Activated CD4-positive, alpha-beta memory T cell treated with anti-CD3 and anti-CD28 coated beads for 36 hours (primary cell): ENCODE measurements around the gene TFAP2B. TPM values are rescaled to one million over a fixed set of nuclear protein-coding genes. Genes with fewer than 3 reads are reported as not detected.

ENCODE experiments used
- CTCF ChIA-PET: fragments of 350-600 bp; sonication (Branson Sonifier 250); formaldehyde crosslinking; loops from one replicate; lab custom pipeline; 2021; ENCODE audit warnings: antibody characterized with exemption, inconsistent platforms; lab: Charles Lee
- POLR2A ChIA-PET: fragments of 350-600 bp; sonication (Branson Sonifier 250); formaldehyde crosslinking; loops from one replicate; lab custom pipeline; 2021; ENCODE audit warnings: antibody characterized with exemption; lab: Charles Lee
- DNase-seq: peaks from one replicate; pipeline ENCODE4 v3.0.0-alpha.2; 2020
- H3K27ac Mint-ChIP-seq: one replicate; pipeline ENCODE4 v1.8.0; 2021; ENCODE audit warnings: mixed read lengths
- H3K27me3 Mint-ChIP-seq: one replicate; pipeline ENCODE4 v1.8.0; 2021; ENCODE audit warnings: mixed read lengths
- H3K36me3 Mint-ChIP-seq: one replicate; pipeline ENCODE4 v1.8.0; 2021; ENCODE audit warnings: mixed read lengths
- H3K4me1 Mint-ChIP-seq: one replicate; pipeline ENCODE4 v1.8.0; 2021; ENCODE audit warnings: low read depth, mixed read lengths
- H3K4me3 Mint-ChIP-seq: one replicate; pipeline ENCODE4 v1.8.0; 2021; ENCODE audit warnings: mild to moderate bottlenecking, mixed read lengths
- H3K9me3 Mint-ChIP-seq: one replicate; pipeline ENCODE4 v1.8.0; 2021; ENCODE audit warnings: mixed read lengths
- intact Hi-C: fragments of 100-400 bp; cut with micrococcal nuclease; formaldehyde crosslinking; loops from one replicate; pipeline ENCODE4 v1.15.1; 2023
- total RNA-seq, 2 experiments: library from RNA; stranded (reverse); gene quantifications; one replicate each; pipeline ENCODE4 v1.2.3, GENCODE V29; 2021

Gene TFAP2B
- total RNA-seq, 2 experiments from 2014 or later: not detected

DNA sequence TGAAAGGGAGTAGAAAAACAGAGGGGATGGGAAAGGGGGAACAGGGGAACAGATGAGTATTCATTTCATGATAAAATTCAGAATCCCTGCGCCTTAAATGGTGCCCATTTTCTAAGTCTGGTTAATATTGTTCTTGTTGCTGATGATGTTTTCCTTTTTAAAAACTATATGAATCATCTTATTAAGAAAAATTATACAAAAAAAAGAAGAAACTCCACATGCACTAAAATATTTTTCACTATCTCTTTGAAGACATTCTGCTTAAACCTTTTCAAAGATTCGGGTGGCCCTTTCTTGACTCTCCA is 1.1 kb upstream of the TFAP2B start:
- intact Hi-C loops: loop anchor here (2.0 to 5.0 kb wide), 2 partner anchors 535 to 1141 kb away; no protein-coding TSS in a partner anchor
- Mint-ChIP-seq H3K9me3 (no peaks in the 10 kb centered on the region), H3K4me1 (peaks cover 15% of the 10 kb centered on the region), H3K27ac (no peak overlapping the region), H3K36me3 (no peaks in the 10 kb centered on the region), H3K27me3 (peaks cover 67% of the 10 kb centered on the region), H3K4me3 (no peak overlapping the region)
- no peak for DNase-seq
- POLR2A ChIA-PET: no interaction called here
- CTCF ChIA-PET: interaction anchor here (1.3 kb wide), 1 partner anchor 12 kb away, joined by 3 read pairs; no protein-coding TSS in a partner anchor

DNA sequence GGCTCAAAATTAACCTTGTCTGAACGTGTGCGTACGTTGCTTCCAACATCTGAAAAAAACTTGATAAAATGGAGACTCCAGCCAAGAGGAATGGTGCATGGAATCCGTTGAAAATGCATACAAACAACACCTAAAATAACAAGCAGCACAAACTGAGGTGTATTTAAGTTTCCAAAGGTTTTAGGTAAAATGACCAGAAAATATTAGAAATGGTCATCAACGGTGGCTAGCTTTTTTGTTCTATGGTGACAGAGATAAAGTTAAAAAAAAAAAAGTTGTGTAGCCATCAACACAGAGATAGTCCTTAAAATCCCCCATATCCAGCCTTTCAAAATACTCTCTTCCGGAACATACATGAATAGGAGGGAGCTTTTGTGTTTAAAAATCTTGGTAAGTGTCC is 651 bp upstream of the TFAP2B start:
- Mint-ChIP-seq H3K27me3 (peaks cover 69% of the 10 kb centered on the region), H3K4me3 (no peak overlapping the region), H3K36me3 (no peaks in the 10 kb centered on the region), H3K27ac (no peak overlapping the region), H3K9me3 (no peaks in the 10 kb centered on the region), H3K4me1 (peaks cover 15% of the 10 kb centered on the region)
- intact Hi-C loops: loop anchor here (5.0 kb wide), 1 partner anchor 534 kb away; no protein-coding TSS in a partner anchor
- DNase-seq: no peak
- CTCF ChIA-PET: interaction anchor here (1.3 kb wide), 1 partner anchor 12 kb away, joined by 3 read pairs; no protein-coding TSS in a partner anchor
- POLR2A ChIA-PET: no interaction called here

DNA sequence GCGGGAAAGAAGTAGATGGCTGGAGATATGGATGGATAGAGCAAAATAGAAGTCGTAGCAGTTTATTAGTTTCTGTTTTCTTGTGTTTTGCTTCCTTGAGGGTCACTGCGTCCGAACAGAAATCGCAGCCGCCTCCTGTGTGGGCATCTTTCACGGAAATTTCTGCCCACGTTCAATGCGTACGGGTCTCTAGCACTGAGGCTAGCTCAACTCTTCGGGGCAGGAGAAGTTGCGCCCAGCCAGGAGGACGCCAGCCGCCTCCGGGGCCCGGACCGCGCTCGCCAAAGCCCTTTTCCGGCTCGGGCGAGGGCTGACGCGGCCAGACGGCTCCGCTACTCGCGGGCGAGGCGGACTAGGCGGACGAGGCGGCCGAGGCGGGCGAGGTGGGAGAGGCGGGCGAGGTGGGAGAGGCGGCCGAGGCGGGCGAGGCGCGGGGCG is 814 bp downstream of the TFAP2B start:
- ChIA-PET POLR2A (no interaction called here), CTCF (interaction anchor here (0.8 kb wide), 1 partner anchor 1201 kb away, joined by 4 read pairs; no protein-coding TSS in a partner anchor)
- H3K4me1 Mint-ChIP-seq: peaks cover 15% of the 10 kb centered on the region
- H3K36me3 Mint-ChIP-seq: no peaks in the 10 kb centered on the region
- peaks cover 75% of the 10 kb centered on the region for H3K27me3 Mint-ChIP-seq
- H3K9me3 Mint-ChIP-seq: no peaks in the 10 kb centered on the region
- H3K27ac Mint-ChIP-seq: no peak overlapping the region
- no peak overlapping the region for H3K4me3 Mint-ChIP-seq
- DNase-seq: no peak
- intact Hi-C loops: loop anchor here (5.0 kb wide), 1 partner anchor 533 kb away; no protein-coding TSS in a partner anchor

DNA sequence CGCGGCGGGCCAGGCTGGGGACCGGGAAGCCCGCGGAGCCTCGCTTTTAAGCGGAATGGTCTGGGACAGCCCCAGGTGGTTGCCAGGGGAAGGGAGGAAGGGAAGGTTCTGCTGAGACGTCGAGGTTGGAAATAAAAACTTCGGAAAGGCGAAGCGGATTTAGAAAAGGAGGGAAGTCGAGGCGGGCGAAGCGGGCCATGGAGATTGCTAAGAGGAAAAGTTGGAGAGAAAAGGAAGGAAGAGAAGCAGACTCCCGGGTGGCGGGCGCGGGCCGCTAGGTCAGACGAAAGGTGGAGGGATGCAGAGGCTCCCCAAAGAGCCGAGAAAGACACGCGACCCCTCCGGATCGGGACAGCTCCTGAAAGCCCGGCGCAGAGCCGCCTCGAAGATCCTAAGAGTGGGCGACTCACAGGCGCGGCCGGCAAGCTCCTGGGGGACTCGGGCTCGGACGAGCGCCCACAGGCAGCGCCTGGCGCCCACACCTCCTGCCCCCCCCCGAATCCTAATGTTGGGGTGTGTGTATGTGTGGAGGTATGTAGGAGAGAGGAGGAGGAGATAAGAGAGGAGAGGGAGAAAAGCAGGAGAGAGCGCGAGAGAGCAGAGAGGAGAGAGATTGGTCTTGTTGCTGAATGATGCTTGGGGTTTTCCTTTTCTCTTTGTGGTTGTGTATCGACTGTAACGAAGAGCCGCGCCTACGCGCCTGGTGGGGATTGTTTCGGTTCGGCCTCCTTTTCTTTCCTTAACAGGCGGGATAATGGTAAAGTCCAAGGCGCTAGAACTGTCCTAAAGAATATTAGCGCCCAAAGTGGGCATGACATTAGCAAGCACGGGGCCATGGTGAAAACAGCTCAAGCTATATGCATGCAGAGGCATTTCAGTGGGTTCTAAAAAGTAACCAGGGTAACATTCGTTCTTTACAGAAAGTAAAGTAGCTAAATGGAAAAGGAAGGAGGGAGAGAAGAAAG is 1.5 kb downstream of the TFAP2B start:
- ChIA-PET POLR2A (no interaction called here), CTCF (interaction anchor here (0.8 kb wide), 1 partner anchor 1200 kb away, joined by 3 read pairs; no protein-coding TSS in a partner anchor)
- H3K9me3 Mint-ChIP-seq: no peaks in the 10 kb centered on the region
- no peak for DNase-seq
- H3K27ac Mint-ChIP-seq: no peak overlapping the region
- peaks cover 15% of the 10 kb centered on the region for H3K4me1 Mint-ChIP-seq
- no peaks in the 10 kb centered on the region for H3K36me3 Mint-ChIP-seq
- H3K27me3 Mint-ChIP-seq: peaks cover 77% of the 10 kb centered on the region
- intact Hi-C loops: loop anchor here (5.0 to 10.0 kb wide), 2 partner anchors 105 to 532 kb away; partner anchors contain the start of gene TFAP2D
- no peak overlapping the region for H3K4me3 Mint-ChIP-seq

DNA sequence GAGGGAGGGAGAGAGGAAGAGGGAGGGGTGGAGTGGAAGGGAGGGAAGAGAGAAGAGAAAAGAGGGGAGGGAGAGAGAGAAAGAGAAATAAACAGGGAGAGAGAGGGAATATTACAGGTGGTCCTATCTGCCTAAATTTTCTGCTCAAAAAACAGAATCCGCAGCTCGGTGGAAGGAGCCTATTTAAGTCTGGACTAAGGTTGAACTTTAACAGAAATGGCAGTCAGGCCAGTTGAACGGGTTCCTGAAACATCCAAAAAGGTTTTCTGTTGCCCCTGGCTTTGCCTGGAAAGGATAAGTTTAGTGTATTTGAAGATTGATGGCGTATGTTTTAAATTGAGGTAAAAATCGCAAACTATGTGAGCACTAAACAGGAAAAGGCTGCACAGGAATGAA is 2.2 kb downstream of the TFAP2B start:
- intact Hi-C loops: loop anchor here (10.0 kb wide), 1 partner anchor 106 kb away; the partner anchor contains the start of gene TFAP2D
- Mint-ChIP-seq H3K36me3 (no peaks in the 10 kb centered on the region), H3K4me1 (peaks cover 11% of the 10 kb centered on the region), H3K4me3 (no peak overlapping the region), H3K27ac (no peak overlapping the region), H3K27me3 (peaks cover 77% of the 10 kb centered on the region), H3K9me3 (no peaks in the 10 kb centered on the region)
- DNase-seq: no peak
- POLR2A ChIA-PET: no interaction called here
- CTCF ChIA-PET: interaction anchor here (0.8 kb wide), 1 partner anchor 1200 kb away, joined by 3 read pairs; no protein-coding TSS in a partner anchor

DNA sequence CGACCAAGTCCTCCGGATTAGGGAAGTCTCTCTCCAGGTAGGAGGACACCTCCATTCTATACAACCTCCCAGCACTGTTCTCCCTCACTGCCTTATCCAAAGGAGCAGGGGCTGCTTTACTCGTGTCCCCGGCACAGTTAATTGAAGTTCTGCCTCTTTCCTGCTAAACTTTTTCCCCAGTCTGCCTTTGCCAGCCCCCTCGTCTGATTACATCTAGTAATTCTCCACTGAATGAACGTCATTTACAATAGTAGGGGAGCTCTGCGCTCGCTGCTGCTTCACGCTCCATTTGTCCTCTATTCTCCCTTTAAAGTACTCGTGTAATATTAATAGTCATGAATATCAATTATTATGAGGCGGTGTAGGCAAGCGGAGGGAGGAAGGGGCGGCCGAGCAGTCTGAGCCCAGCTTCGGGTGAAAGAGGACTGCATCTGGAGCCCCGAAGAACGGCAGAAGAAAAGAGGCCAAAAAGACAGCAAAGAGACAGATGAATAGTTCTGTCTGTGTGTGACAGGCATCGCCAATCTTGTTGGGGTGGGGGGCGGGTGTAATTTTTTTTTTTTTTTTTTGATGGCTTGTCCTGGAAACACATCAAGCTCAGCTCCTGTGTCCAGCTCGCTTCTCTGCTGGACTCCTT is 2.9 kb downstream of the TFAP2B start:
- CTCF ChIA-PET: interaction anchor here (0.6 to 0.8 kb wide), 2 partner anchors 606 to 1199 kb away, joined by 3 to 5 read pairs; no protein-coding TSS in a partner anchor
- POLR2A ChIA-PET: no interaction called here
- peaks cover 2% of the 10 kb centered on the region for H3K9me3 Mint-ChIP-seq
- H3K27me3 Mint-ChIP-seq: peaks cover 80% of the 10 kb centered on the region
- H3K27ac Mint-ChIP-seq: no peak overlapping the region
- H3K4me1 Mint-ChIP-seq: peaks cover 10% of the 10 kb centered on the region
- no peaks in the 10 kb centered on the region for H3K36me3 Mint-ChIP-seq
- DNase-seq: no peak
- intact Hi-C loops: loop anchor here (10.0 kb wide), 1 partner anchor 107 kb away; the partner anchor contains the start of gene TFAP2D
- H3K4me3 Mint-ChIP-seq: no peak overlapping the region

DNA sequence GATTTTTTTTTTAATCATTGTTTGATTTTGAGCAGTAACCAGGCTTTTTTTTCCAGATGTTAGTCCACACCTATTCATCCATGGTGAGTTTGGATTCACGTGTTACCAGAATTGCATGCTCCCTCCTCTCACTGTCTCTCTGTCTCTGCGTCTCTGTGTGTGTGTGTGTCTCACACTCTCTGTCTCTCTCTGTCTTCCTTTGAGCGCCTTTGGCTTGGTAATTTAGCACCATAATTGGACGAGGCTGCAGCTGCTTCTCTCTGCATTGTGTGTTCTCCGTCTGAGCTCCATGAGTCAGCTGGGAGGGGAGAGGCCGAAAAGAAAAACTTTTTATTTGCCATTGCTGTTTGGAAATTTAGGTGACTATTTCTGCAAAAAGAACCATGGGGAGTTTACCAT is 3.4 kb downstream of the TFAP2B start:
- intact Hi-C loops: loop anchor here (10.0 kb wide), 1 partner anchor 107 kb away; the partner anchor contains the start of gene TFAP2D
- POLR2A ChIA-PET: no interaction called here
- no peak overlapping the region for H3K27ac Mint-ChIP-seq

DNA sequence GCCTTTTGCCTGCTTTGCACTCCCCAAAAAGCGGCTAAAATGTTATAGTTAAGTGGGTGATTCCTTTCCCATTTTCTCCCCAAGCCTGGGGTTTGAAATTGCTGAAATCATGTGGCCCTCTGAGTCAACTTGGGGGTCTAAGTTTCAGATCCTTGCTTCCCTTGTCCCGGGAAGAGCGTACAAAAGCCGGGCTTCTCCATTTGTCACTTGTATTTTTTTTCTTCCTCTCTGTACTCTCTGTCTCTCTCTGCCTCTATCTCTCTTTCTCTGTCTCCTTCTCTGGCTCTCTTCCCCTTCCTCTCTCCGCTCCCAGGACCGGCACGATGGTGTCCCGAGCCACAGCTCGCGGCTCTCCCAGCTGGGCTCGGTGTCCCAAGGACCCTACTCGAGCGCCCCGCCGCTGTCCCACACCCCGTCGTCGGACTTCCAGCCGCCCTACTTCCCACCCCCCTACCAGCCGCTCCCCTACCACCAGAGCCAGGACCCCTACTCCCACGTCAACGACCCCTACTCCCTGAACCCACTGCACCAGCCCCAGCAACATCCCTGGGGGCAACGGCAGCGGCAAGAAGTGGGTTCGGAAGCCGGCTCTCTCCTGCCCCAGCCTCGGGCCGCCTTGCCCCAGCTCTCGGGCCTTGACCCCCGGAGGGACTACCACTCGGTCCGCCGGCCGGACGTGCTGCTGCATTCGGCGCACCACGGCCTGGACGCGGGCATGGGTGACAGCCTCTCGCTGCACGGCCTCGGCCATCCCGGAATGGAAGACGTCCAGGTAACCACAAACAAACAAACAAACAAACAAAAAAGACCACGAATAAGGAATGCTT is 4.6 kb downstream of the TFAP2B start:
- Mint-ChIP-seq H3K36me3 (no peaks in the 10 kb centered on the region), H3K4me1 (peaks cover 10% of the 10 kb centered on the region), H3K27me3 (peaks cover 79% of the 10 kb centered on the region), H3K27ac (no peak overlapping the region), H3K9me3 (peaks cover 2% of the 10 kb centered on the region), H3K4me3 (no peak overlapping the region)
- ChIA-PET POLR2A (no interaction called here), CTCF (no interaction called here)
- no peak for DNase-seq
- intact Hi-C loops: loop anchor here (10.0 kb wide), 1 partner anchor 109 kb away; the partner anchor contains the start of gene TFAP2D

More for the DNA sequence above, 3.4 kb downstream of the TFAP2B start:
- Mint-ChIP-seq H3K27me3 (peaks cover 82% of the 10 kb centered on the region), H3K36me3 (no peaks in the 10 kb centered on the region), H3K9me3 (peaks cover 2% of the 10 kb centered on the region), H3K4me3 (no peak overlapping the region), H3K4me1 (peaks cover 10% of the 10 kb centered on the region)
- CTCF ChIA-PET: no interaction called here
- DNase-seq: no peak

DNA sequence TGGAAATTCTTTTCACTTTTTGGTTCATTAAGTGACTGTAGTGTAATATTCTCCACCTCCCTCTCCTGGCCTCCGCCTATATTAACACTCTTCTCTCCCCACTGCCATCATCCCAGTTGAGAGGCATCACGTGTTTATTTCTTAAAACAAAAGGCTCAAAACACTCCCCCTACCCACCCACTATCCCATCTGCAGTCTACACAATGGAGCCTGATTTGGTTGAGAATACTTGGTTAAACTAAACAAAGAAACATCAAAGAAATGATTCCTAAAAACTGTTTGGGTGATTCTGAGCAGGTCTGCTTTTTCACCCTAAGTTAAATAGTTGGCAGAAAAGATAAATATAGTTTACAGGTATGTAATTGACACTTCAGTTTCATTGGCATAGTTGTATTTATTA is 5.9 kb downstream of the TFAP2B start:
- ChIA-PET POLR2A (no interaction called here), CTCF (interaction anchor here (0.6 kb wide), 1 partner anchor 9 kb away, joined by 4 read pairs; no protein-coding TSS in a partner anchor)
- Mint-ChIP-seq H3K27me3 (peaks cover 75% of the 10 kb centered on the region), H3K36me3 (no peaks in the 10 kb centered on the region), H3K4me1 (peaks cover 8% of the 10 kb centered on the region), H3K27ac (no peak overlapping the region), H3K4me3 (no peak overlapping the region), H3K9me3 (peaks cover 2% of the 10 kb centered on the region)
- intact Hi-C loops: loop anchor here (10.0 kb wide), 1 partner anchor 110 kb away; the partner anchor contains the start of gene TFAP2D
- no peak for DNase-seq

DNA sequence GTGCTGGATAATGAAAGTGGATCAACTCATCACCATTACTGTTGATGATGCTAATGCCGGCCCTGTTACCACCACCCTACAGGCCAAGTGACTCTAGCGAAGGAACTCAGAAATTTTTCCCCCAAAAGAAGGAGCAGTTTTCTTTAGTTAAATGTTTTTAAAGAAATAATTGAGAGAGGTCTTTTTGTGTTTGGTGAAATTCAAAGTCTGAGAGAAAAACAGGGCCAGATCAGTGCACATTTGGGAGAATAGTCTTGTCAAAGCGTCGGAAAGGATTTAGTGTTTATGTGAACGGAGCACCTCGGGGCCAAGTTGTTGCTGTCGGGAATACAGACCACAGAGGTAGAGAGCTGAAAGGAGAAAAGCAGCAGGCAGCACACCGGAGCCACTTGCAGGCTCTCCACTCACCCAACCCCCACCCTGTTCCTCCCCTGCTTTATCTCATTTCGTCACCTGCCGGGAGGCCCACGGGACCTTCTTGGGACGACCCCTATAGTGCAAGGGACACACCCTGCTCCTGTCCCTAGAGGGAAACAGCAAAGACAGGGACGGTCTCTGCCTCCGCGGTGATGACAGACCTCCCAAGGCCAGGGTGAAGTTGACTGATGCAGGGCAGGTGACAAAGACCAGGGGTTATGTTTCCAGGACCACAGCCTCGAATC is 6.8 kb downstream of the TFAP2B start:
- Mint-ChIP-seq H3K27me3 (peaks cover 68% of the 10 kb centered on the region), H3K9me3 (peaks cover 2% of the 10 kb centered on the region), H3K27ac (no peak overlapping the region), H3K4me1 (peaks cover 2% of the 10 kb centered on the region), H3K36me3 (no peaks in the 10 kb centered on the region), H3K4me3 (no peak overlapping the region)
- intact Hi-C loops: loop anchor here (10.0 kb wide), 1 partner anchor 111 kb away; the partner anchor contains the start of gene TFAP2D
- ChIA-PET POLR2A (no interaction called here), CTCF (no interaction called here)
- DNase-seq: no peak
